ENCODE measurements around the gene INPP5F.

- TF ChIP-seq CTCF (IDR thresholded peaks at IDR 0.05) (no peak), POLR2A (IDR thresholded peaks at IDR 0.05) (no peak)
Measured at GRCh38 chr10:119858063-119858462, 132.2 kb downstream of the INPP5F start.

Data from gastroesophageal sphincter (tissue), 3 donors.